Measurements from ENCODE around the gene AREL1.

- TF ChIP-seq EZH2 (IDR thresholded peaks at IDR 0.05; ENCODE audit: insufficient read depth, poor library complexity, severe bottlenecking) (no peak), EZH2phosphoT487 (IDR thresholded peaks at IDR 0.05; ENCODE audit: insufficient read depth, low read depth) (no peak)
Observed at GRCh38 chr14:74638066-74638465, 74.8 kb downstream of the AREL1 start.
